Cortex of kidney (tissue), 1 donor: ENCODE data around the gene LMX1A.

Experiments used
- DNase-seq: peaks from one replicate; lab custom pipeline; 2025; lab: John Stamatoyannopoulos, UW

The LMX1A gene

DNA sequence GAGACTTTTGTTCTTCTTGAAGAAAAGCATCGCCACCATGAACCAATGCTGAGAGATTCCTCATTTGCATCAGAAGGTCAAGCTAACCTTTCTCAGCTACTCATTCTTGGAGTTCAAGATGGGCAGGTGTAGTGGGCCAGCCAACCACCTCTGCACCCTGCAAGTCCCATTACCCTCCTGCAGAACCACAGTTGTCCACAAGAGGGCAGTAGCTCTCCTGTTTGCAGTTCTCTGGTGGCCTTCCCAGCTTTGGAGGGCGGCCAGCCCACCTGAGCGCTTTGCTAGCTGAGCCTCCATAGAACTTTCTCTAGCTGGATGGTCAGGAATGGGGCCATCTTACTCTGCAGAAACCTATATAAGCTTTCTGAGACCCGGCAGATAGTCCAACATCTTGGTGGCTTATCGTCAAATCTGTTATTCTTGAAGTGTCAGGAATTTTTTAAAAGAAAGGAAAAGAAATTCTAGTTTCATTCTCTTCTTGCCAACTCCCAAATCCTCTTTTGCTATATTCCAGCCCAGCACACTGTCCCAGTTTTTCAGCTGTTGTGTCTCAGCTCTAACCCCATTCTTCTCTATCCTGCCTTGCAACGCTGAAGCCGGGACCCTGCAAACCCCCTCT lies 11.0 kb upstream of the LMX1A start:
- no peak for DNase-seq

DNA sequence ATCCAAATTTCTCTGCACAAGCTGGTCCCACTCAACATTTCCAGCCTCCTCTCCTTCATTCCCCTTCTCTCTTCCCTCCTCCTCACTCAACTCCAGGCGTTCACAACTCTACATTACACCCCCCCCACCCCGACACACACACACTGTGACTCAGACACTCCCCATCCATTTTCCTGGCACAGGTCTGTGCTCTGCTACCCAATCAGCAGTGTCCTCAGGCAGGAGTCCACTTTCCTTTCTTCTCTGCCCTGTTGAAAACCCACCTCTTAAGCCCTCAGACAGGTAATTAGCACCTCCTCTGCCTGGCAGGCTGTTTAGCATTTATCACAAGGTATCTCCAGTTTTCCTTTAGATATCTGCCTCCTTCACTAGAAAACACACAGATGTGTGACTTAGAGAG lies 8.8 kb upstream of the LMX1A start:
- no peak for DNase-seq

DNA sequence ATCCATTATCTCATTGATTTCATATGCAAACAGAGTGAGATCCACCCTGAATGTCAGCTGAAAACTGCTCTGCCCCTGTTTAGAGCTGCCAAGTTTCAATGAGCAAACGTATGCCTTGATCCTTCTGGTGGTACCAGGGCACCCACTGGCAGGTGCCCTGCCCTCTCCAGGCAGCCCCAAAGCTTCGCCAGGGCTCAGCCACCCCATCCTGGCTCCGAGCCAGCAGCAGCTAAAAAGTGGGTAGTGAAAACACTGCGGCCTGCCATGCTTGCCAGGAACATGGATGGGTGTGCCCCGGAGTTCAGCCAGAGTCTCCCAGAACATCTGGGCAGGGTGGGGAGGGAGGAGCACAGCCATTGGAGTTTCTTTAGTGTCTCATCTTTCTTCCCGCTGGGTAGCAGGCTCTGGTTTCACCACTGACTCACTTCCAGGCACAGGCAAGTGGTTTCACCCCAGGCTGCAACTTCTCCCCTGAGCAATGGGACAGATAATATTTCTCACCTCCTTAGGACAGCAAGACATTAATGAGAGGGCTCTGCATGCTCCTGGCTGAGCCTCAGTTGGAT lies 8.1 kb upstream of the LMX1A start:
- no peak for DNase-seq

DNA sequence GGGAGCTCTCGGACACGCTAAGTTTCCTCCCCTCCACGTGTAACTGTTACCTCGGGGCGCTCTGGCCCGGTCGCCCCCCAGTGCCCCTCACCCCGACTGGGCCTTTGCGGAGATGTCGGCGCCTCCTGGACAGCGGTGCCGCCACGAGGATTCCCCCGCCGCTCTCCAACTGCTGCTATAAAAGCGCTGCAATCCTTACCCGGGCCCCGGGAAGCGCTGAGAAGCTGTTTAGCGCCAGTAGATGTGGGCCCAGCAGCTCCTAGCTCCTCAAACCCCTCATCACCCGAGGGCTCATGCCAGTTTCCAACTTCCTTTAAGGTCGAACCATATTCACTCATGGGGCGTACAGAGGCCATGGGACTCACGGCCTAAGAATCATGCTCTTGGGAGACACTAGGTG lies 361 bp upstream of the LMX1A start:
- no peak for DNase-seq

DNA sequence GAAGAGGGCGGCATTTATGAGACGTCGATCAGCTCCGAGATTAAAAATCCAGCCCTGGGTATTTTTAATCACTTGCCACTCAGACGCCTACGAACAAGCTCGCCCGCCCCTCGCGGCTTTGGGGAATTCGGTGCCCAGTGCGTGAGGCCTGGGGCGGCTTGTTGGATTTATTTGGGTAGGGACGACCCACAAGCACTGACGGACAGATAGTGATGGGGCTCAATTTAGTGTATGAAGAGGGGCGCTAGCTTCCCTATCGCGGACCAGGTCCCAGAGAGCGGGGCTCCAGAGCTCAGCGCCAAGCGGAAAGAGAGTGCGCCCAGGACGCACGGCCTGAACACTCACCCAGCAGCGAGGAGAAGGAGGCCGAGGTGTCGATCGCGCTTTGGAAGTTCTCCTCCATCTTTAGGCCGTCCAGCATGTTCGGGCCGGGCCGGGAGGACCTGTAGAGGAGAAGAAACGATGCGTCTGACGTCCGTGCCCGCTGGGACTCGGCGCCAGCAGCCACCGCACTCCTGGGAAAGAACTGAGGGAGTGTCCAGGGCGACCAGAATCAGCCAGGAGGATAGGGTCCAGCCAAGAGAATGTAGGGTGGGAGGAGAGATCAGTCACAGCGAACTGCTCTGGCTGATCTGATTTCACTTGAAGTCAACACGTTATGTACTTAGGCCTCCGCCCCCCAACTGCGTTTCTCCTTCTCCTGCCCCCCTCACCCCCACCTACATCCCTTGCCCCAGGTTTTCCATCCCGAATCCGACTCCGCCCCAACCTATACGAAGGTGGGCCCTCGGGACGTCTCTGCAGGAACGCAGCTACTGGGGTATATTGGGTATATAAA lies 1.2 kb downstream of the LMX1A start:
- DNase-seq: no peak

DNA sequence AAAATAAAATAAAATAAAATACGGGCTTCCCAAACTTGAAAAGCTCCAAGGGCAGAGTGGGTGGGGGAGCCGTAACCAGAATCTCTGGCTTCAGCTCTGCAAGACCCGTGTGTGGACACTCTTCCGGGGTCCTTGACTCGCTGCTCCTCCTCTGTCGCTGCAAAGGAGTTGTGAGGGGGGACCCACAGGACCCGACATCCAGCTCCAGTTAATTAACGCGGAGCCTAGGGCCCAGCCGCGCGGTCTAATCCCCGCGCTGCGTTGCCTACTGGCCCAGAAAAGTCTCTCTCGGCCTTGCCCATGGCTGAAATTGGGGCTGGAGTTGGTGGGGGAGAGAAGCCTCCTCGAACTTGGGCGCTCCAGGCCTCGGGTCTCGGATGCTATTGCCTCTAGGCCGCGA lies 1.8 kb downstream of the LMX1A start:
- DNase-seq: no peak

DNA sequence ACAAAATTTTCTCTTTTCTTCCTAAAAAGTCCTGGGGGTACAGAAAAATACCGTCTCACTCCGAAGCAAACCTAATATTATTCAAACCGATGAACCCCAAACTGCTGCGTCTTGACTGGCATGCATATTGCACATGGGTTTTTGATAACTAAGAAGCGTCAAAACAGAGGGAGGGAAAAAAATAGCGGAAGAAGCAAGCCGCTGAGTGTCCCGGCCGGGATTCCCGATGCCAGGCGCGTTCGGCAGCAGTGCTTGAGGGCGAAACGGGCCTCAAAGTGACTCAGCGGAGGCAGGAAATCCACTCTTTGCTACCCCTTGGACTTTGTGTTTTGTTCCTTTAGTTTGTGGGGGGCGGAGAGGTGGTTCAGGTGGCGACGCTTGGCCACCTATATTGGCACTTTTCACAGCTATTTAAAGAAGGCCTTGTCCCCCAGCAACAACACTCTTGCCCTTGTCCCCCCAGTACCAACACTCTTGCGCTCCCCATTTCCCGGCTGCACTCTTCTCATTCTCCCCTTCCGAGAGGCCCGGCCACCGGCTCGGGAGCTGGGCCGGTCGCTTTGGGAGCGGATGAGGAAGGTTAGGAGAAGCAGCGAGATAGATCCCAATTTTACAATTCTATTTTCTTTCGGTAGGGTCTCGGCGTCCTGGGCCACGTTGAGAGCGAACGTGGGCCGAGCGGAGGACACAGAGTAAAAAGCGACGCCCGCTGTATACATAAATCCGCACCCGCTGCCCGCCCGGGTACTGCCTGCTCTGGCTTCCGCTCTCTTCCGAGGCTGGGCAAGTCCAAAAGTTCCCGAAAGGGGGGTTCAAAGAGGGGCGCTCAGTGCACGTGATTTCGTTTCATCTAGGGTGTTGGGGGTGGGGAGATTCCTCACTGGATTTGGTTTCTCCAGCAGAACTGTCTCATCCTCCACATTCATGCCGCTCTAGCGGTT lies 2.5 kb downstream of the LMX1A start:
- no peak for DNase-seq

DNA sequence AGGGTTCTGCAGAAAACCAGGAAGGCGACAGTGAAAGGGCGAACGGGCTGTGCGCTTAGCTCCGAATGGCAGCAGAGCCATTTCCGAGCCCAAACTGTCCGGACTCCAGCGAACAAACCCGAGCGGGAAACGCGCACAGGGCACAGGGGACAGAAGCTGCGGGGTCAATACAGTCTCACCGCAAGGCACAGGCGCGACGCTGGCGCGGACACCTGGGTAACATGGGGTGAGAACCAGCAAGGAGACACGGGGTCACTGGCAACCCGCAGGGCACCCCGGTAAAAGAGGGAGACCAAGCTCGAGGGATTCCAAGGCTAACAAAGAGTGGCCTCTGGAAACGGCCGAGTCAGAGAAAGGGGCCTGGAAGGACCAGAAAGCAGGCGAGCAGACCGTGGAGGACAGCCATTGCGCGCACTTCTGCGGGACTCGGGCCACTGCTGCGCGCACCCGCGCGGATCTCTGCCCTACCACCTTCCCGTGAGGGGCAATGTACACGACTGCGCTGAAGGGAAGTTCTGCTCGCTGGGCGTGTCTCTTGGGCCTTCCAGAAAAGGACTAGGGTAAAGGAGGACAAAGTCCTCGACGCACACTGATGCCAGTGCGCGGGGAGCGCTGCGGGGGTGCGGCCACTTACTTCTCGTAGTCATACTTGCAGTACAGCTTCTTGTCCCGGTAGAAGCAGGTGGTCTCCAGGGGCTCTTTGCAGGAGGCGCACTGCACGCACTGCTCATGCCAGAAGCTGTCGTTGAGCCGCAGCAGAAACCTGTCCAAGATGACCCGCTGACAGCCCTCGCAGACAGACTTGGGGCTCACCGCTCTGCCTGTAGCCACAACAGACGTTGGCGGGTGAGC lies 3.8 kb downstream of the LMX1A start:
- no peak for DNase-seq

DNA sequence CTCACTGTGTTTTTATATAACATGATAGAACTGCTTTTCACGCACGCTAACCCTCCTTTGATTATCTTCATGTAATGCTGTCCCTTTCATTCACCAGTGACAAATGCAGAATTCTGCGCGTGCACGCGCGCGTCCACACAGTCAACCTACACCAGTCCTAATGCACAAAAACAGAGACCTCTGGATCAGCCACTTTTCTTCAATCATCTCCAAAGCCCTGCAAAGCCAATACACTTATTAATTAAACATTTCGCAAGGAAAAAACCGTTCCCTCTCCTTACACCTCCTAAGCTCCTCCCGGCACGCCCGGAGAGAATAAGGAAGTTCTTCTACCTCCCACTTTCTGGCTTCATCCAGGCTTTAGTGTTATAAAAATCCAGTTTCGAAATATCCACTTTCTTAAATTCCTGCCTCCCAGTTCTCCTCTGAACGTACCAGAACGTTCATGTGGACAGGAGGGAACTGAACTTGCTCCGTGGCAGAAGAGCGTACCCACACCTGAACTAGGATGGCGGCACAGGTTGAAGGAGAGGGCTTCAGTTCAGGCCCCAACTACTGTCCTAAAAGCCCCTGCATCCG lies 4.6 kb downstream of the LMX1A start:
- no peak for DNase-seq

DNA sequence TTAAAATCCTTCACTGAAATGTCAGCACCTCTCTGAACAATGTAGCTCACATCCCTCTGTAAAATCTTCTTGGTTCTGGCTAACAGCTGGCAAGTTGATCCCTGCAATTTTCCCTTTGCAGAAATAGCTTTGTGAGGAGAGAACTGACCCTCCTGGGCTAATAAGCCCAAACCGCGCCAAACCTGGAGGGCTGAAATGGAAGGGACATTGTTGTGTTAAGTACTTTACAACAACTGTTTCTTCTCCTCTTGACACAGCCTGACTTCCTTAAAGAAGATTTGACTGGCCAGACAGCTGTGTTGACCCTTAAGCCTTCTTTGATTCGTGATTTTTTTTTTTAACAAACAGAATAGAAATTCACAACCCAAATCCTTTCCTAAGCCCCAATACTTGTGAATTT lies 5.7 kb downstream of the LMX1A start:
- no peak for DNase-seq

DNA sequence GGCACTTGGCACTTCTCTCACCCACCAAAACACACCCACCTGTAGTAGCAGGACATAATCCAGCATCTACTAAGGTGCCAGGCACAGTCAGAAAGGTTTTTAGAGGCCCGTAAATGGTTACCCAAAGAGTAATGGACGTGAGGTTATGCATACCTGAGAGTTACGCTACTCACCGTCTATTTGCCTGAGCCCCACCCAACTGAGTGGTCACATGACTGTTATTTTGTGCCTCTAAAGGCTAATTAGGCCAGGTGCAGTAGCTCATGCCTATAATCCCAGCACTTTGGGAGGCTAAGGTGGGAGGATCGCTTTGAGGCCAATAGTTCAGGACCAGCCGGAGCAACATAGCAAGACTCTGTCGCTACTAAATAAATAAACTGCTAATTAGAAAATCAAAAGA lies 11.0 kb downstream of the LMX1A start:
- no peak for DNase-seq

DNA sequence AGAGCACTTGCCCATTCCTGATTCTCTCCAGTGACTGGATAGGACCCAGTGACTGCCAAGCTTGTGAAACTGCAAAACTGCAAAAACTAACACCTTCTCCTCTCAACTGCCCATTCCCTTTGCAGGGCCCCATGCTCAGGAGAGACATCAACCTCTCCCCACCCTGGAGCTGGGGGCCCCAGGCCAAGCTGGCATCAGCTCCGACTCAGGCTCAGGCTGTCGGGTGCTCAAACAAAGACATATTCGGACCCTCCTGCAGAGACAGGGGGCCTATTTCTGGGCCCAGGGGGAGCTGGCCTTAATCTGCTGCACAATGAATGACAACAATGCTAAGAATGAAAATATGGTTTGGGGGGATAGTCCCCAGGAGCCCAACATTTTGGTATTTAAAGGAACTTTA lies 11.8 kb downstream of the LMX1A start:
- DNase-seq: no peak

DNA sequence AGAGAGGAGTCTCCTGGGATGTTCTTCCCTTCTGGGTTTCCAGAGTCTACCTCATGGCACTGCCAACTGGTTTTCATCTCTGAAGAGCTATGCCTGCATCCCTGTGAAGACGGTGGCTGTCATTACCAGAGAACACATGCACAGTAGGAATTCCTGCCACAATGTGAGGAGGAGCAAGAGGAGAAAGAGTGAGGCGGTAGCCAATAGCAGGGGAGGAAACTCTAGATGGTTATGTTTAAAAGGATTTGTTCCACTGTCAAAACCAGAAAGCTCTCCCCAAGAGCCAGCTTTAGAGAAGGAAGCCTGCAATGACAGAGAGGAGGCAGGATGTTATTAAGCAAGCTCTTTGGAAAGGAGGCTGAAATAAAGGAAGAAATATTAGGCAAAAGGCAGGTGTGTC lies 12.3 kb downstream of the LMX1A start:
- DNase-seq: no peak

DNA sequence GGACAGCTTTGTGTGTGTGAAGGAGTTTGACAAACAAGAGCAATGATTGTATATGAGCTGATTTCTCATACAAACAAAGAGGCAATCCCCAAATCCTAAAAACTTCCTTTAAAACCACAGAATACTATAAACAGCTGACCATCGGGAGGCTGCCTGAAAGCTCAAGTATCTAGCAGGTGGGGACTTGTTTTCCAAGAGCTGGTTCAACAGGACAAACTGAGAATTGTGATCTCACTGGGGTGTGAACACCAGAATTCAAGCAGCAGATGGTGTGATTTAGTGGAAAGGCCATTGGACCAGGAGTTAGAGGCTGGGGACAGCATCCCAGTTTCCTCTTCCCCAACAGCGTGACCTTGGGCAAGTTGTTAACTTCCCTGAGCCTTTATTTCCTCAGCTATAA lies 13.9 kb downstream of the LMX1A start:
- DNase-seq: no peak

DNA sequence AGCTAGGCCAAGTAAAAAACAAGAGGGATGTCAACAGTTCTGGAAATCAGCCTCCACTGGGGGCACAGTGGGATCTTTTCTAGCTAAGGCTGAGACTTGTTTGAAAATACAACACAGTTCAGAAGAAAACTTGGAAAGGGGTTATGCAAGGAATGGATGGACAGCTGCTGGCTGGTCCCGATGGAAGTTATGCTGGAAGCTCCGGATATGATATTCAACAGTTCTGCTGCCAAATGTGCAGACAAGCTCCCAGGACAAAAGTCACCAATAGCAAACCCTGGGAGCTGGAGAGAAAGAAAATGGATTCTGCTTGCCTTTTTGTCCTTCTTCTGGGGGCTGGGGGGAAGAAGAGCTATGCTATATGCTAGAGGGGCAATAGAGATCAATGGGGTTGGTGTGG lies 14.3 kb downstream of the LMX1A start:
- DNase-seq: no peak

DNA sequence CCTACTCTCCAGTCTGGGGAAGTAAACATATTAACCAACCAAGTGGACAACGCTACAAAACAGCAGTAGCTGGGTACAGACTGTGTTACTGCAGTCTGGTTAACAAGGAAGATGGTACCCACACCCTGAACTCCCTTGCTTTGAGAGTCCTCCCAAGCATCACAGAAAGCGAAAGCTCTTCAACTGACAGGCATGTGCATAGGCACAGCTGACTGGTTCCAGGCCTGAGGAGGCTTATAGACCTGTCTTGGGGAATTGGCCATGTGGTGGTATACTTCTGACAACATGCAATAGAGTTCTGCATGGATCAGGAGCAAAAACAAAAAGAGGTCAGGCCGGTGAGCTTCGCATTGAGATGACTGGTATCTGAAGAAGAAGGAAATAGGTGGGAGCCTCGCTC lies 17.4 kb downstream of the LMX1A start:
- DNase-seq: no peak

DNA sequence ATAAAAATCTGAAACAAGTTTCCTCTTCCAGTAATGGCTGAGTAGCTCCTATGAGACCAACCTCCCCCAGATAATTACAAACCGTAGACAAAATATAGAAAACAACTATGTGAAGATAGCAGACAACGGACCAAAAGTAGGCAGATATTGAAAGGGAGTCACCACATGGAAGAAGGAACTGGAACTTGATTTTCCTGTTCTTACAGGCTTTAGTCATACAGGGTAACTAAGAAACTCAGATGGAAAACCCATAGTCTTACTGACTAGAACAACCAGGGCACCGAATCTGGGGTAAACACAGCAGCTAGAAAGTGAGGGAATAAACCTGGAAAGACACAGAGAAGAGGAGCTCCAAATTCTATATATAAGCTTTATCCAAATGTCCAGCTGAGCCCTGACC lies 26.0 kb downstream of the LMX1A start:
- no peak for DNase-seq

DNA sequence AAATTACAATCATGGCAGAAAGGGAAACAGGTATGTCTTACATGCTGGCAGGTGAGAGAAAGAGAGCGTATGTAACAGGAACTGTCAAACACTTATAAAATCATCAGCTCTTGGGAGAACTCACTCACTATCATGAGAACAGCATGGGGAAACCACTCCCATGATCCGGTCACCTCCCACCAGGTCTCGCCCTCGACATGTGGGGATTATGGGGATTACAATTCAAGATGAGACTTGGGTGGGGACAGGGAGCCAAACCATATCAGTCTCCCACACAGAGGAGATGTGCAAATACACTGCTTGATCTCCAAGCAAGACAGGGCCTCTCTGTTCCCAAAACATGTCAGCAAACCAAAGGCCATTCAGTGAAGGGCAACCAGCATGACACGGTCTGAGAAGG lies 27.4 kb downstream of the LMX1A start:
- DNase-seq: no peak

DNA sequence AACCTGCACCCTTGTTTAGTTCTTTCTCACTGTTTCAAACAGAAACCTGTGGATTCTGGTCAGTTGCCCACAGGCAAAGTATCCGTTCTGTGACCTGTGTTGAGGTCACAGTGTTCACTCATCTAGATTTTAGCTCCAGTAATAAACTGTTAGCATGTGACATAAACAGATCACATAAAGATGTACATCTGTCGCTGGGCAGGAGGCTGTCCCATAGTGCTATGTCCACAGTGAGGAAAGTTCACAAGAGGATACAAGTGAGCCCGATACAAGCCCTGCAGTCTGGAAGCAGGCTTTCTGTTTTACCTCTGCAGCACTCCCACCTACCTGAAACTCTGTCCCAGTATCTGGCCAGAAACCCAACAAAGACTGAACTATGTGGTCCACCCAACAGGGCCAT lies 28.4 kb downstream of the LMX1A start:
- no peak for DNase-seq

DNA sequence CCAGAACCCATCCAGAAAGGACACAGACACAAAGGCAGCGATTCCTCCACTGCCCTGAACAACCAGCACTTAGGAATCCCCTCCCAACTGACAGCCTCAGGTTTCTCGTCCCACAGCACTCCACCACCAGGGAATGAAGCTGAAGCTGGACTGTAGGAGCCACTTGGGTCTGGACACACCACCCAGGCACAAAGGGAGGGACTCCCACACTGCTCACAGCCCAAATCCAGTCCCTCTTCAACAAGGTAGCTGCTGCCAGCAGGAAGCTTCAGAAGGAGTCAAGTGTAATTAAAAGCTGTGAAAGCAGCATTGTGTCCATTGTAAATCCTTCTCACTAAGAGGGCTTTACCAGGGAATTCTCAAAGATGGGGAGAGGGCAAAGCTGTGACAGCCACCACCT lies 29.0 kb downstream of the LMX1A start:
- no peak for DNase-seq
